ENCODE results near the gene FAM184A. TPM values are rescaled to one million over a fixed set of nuclear protein-coding genes. Genes with fewer than 3 reads are reported as not detected.

FAM184A gene
- total and polyA plus RNA-seq, 10 of the 15 experiments (the other 5 are each of a cell fraction or from before 2014, with no cell fraction given), result 0.15 to 0.23 TPM; not detected in 8

- Histone ChIP-seq H3K4me2 (ENCODE audit: control insufficient read depth, insufficient read depth) (no peak overlapping the region), H3K4me1 (ENCODE audit: control insufficient read depth, insufficient read depth, low read length) (no peaks in the 10 kb centered on the region), H3K36me3 (ENCODE audit: control insufficient read depth in 2 of 2, insufficient read depth in 2 of 2, low read length in 1 of 2) (no peaks in the 10 kb centered on the region), H3K27ac (ENCODE audit: control insufficient read depth, insufficient read depth) (no peak overlapping the region), H3K27me3 (replicated peaks in 1 of 2; ENCODE audit: control insufficient read depth in 2 of 2, insufficient read depth in 2 of 2, low read length in 1 of 2) (no peaks in the 10 kb centered on the region), H3K9ac (ENCODE audit: control insufficient read depth, insufficient read depth, low read length) (no peak overlapping the region), H3K4me3 (no peak overlapping the region), H2AFZ (ENCODE audit: control insufficient read depth, low read depth, low read length) (no peak overlapping the region), H4K20me1 (ENCODE audit: control insufficient read depth, insufficient read depth) (no peaks in the 10 kb centered on the region), H3K79me2 (ENCODE audit: control insufficient read depth, insufficient read depth, low read length) (no peaks in the 10 kb centered on the region), H3K9me3 (replicated peaks; ENCODE audit: control insufficient read depth, insufficient read depth, low read length) (no peaks in the 10 kb centered on the region)
- intact Hi-C loops (cut with micrococcal nuclease; ENCODE audit: unreplicated experiment) (no loop called here), in situ Hi-C loops (cut with MboI) (no loop called here)
- ChIA-PET CTCF (interaction anchor here (1.0 kb wide), 1 partner anchor 80 kb away, joined by 3 read pairs; no protein-coding TSS in a partner anchor), RAD21 (ENCODE audit: unreplicated experiment) (no interaction called here), SMC1A (ENCODE audit: uncharacterized antibody, unreplicated experiment) (no interaction called here), POLR2A (no interaction called here)
- TF ChIP-seq, protein P1, sequence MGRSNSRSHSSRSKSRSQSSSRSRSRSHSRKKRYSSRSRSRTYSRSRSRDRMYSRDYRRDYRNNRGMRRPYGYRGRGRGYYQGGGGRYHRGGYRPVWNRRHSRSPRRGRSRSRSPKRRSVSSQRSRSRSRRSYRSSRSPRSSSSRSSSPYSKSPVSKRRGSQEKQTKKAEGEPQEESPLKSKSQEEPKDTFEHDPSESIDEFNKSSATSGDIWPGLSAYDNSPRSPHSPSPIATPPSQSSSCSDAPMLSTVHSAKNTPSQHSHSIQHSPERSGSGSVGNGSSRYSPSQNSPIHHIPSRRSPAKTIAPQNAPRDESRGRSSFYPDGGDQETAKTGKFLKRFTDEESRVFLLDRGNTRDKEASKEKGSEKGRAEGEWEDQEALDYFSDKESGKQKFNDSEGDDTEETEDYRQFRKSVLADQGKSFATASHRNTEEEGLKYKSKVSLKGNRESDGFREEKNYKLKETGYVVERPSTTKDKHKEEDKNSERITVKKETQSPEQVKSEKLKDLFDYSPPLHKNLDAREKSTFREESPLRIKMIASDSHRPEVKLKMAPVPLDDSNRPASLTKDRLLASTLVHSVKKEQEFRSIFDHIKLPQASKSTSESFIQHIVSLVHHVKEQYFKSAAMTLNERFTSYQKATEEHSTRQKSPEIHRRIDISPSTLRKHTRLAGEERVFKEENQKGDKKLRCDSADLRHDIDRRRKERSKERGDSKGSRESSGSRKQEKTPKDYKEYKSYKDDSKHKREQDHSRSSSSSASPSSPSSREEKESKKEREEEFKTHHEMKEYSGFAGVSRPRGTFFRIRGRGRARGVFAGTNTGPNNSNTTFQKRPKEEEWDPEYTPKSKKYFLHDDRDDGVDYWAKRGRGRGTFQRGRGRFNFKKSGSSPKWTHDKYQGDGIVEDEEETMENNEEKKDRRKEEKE (IDR thresholded peaks at IDR 0.05), result no peak
- TF ChIP-seq EP300 (IDR thresholded peaks at IDR 0.05; ENCODE audit: borderline replicate concordance in 1 of 2, control insufficient read depth in 1 of 2, low read depth in 2 of 2, low read length in 2 of 2) (no peak), DPF2 (IDR thresholded peaks at IDR 0.05) (no peak), MAX (IDR thresholded peaks at IDR 0.05; ENCODE audit: low read depth, low read length) (no peak), NKRF (conservative IDR thresholded peaks at IDR 0.05) (no peak), EGR1 (IDR thresholded peaks at IDR 0.05; ENCODE audit: borderline replicate concordance in 1 of 2, low read depth in 2 of 2, low read length in 2 of 2) (no peak), STAT3 (IDR thresholded peaks at IDR 0.05; ENCODE audit: low read depth, low read length) (no peak), POLR2A (IDR thresholded peaks at IDR 0.05; ENCODE audit: low read depth, low read length) (no peak), SMC3 (IDR thresholded peaks at IDR 0.05; ENCODE audit: borderline replicate concordance, low read length) (no peak), NFIC (IDR thresholded peaks at IDR 0.05; ENCODE audit: low read depth, low read length) (no peak), SUPT20H (IDR thresholded peaks at IDR 0.05; ENCODE audit: borderline replicate concordance, control insufficient read depth, low read depth, low read length) (no peak), ZNF622 (IDR thresholded peaks at IDR 0.05) (no peak), MYB (IDR thresholded peaks at IDR 0.05; ENCODE audit: borderline replicate concordance, low read depth, low read length) (no peak), CHD1 (IDR thresholded peaks at IDR 0.05; ENCODE audit: low read depth, low read length) (no peak), FOS (IDR thresholded peaks at IDR 0.05; ENCODE audit: borderline replicate concordance, extremely low read depth, insufficient read length) (no peak)
- TF ChIP-seq, protein P2, sequence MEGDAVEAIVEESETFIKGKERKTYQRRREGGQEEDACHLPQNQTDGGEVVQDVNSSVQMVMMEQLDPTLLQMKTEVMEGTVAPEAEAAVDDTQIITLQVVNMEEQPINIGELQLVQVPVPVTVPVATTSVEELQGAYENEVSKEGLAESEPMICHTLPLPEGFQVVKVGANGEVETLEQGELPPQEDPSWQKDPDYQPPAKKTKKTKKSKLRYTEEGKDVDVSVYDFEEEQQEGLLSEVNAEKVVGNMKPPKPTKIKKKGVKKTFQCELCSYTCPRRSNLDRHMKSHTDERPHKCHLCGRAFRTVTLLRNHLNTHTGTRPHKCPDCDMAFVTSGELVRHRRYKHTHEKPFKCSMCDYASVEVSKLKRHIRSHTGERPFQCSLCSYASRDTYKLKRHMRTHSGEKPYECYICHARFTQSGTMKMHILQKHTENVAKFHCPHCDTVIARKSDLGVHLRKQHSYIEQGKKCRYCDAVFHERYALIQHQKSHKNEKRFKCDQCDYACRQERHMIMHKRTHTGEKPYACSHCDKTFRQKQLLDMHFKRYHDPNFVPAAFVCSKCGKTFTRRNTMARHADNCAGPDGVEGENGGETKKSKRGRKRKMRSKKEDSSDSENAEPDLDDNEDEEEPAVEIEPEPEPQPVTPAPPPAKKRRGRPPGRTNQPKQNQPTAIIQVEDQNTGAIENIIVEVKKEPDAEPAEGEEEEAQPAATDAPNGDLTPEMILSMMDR (IDR thresholded peaks at IDR 0.05 in 2 of 3, conservative IDR thresholded peaks at IDR 0.05 in 1 of 3; ENCODE audit: control insufficient read depth in 2 of 3, extremely low read depth in 1 of 3, insufficient read depth in 1 of 3, low read depth in 3 of 3, low read length in 3 of 3), result no peak
- DNase-seq (ENCODE audit: low read depth, low spot score) (no peak), ATAC-seq (no peak), FAIRE-seq (no peak)
- whole genome bisulfite sequencing (ENCODE audit: insufficient coverage, insufficient replicate concordance, low lambda C conversion rate, missing lambda C conversion rate), result 57% methylated on average over 2 of the region's 2 CpGs
- BruUV-seq (replicated peaks), result no TSS peak
Measured at GRCh38 chr6:119030759-119031158, 47.7 kb downstream of the FAM184A start.

All from GM12878 (cell line).